ENCODE results near the gene FOXK1.
"Not testable (repeated sequence)": the region's sequence is repeated elsewhere in the genome, so short reads cannot be mapped to it uniquely, and the experiment has no call there.

Gene FOXK1

GRCh38 chr7:4798706-4799235 is 116.7 kb downstream of the FOXK1 start:
- no peaks in the 10 kb centered on the region for H3K9me3 ChIP-seq (ENCODE audit: severe bottlenecking)
- peaks cover 35% of the 10 kb centered on the region for H3K36me3 ChIP-seq
- H3K4me3 ChIP-seq (ENCODE audit: low read depth, low read length), result no peak overlapping the region
- TF ChIP-seq CTCF (IDR thresholded peaks at IDR 0.05; ENCODE audit: low read depth, low read length), result no peak
- peak; percentile 43 for DNase-seq
- no peaks in the 10 kb centered on the region for H3K27me3 ChIP-seq (ENCODE audit: insufficient read depth, low read depth, severe bottlenecking)
- H3K27ac ChIP-seq, result peak overlapping the region; percentile 55

- H3K4me3 ChIP-seq (ENCODE audit: low read depth, low read length), result no peak overlapping the region
- TF ChIP-seq CTCF (IDR thresholded peaks at IDR 0.05; ENCODE audit: low read depth, low read length), result no peak
- peak; percentile 62 for DNase-seq
- H3K27me3 ChIP-seq (ENCODE audit: insufficient read depth, low read depth, severe bottlenecking), result no peaks in the 10 kb centered on the region
- no peaks in the 10 kb centered on the region for H3K9me3 ChIP-seq (ENCODE audit: severe bottlenecking)
- H3K27ac ChIP-seq, result peak overlapping the region; percentile 73
- H3K36me3 ChIP-seq, result peaks cover 32% of the 10 kb centered on the region
Measured at GRCh38 chr7:4799508-4800268, 117.6 kb downstream of the FOXK1 start.

- H3K27ac ChIP-seq, result peak overlapping the region; percentile 73
- no peak for TF ChIP-seq CTCF (IDR thresholded peaks at IDR 0.05; ENCODE audit: low read depth, low read length)
- H3K36me3 ChIP-seq, result peaks cover 29% of the 10 kb centered on the region
- no peak for DNase-seq
- H3K9me3 ChIP-seq (ENCODE audit: severe bottlenecking), result no peaks in the 10 kb centered on the region
- H3K27me3 ChIP-seq (ENCODE audit: insufficient read depth, low read depth, severe bottlenecking), result no peaks in the 10 kb centered on the region
- no peak overlapping the region for H3K4me3 ChIP-seq (ENCODE audit: low read depth, low read length)
Measured at GRCh38 chr7:4800487-4800886, 118.4 kb downstream of the FOXK1 start.

- peak overlapping the region; percentile 73 for H3K27ac ChIP-seq
- no peak overlapping the region for H3K4me3 ChIP-seq (ENCODE audit: low read depth, low read length)
- DNase-seq, result peak; percentile 67
Measured at GRCh38 chr7:4800926-4801838, 119.1 kb downstream of the FOXK1 start.

GRCh38 chr7:4801839-4802231 is 119.7 kb downstream of the FOXK1 start:
- no peak for TF ChIP-seq CTCF (IDR thresholded peaks at IDR 0.05; ENCODE audit: low read depth, low read length)
- Histone ChIP-seq H3K4me3 (ENCODE audit: low read depth, low read length) (no peak overlapping the region), H3K36me3 (peaks cover 23% of the 10 kb centered on the region), H3K27ac (peak overlapping the region; percentile 73), H3K9me3 (ENCODE audit: severe bottlenecking) (no peaks in the 10 kb centered on the region), H3K27me3 (ENCODE audit: insufficient read depth, low read depth, severe bottlenecking) (no peaks in the 10 kb centered on the region)
- no peak for DNase-seq

More at GRCh38 chr7:4800926-4801838, 119.1 kb downstream of the FOXK1 start:
- no peaks in the 10 kb centered on the region for H3K9me3 ChIP-seq (ENCODE audit: severe bottlenecking)
- peaks cover 26% of the 10 kb centered on the region for H3K36me3 ChIP-seq
- no peak for TF ChIP-seq CTCF (IDR thresholded peaks at IDR 0.05; ENCODE audit: low read depth, low read length)
- H3K27me3 ChIP-seq (ENCODE audit: insufficient read depth, low read depth, severe bottlenecking), result no peaks in the 10 kb centered on the region

- not testable (repeated sequence) for H3K27ac ChIP-seq; H3K9me3 ChIP-seq (ENCODE audit: severe bottlenecking); H3K4me3 ChIP-seq (ENCODE audit: low read depth, low read length); DNase-seq; H3K27me3 ChIP-seq (ENCODE audit: insufficient read depth, low read depth, severe bottlenecking)
- peaks cover 16% of the 10 kb centered on the region for H3K36me3 ChIP-seq
Measured at GRCh38 chr7:4802577-4802976, 120.5 kb downstream of the FOXK1 start.
